Fibroblast of lung (primary cell): ENCODE measurements around the gene CDX1. TPM values are rescaled to one million over a fixed set of nuclear protein-coding genes. Genes with fewer than 3 reads are reported as not detected.

ENCODE experiments used
- DNase-seq, 2 donors: peaks; one replicate each; pipeline versions ENCODE4 v3.0.0 to v3.0.0-alpha.2; 2010; ENCODE audit warnings: low read depth in 2 of 2
- H2AFZ ChIP-seq: 2 replicates; pipeline ENCODE4 v1.5.1; 2012; ENCODE audit warnings: low read length, control low read depth, inconsistent platforms
- H3K27ac ChIP-seq: 2 replicates; pipeline ENCODE4 v1.5.1; 2011; ENCODE audit warnings: low read length, control low read depth; ENCODE audit not compliant: insufficient read depth
- H3K27me3 ChIP-seq: 2 replicates; pipeline ENCODE4 v1.5.1; 2011; ENCODE audit warnings: mild to moderate bottlenecking, low read length; ENCODE audit not compliant: control insufficient read depth, insufficient read depth
- H3K36me3 ChIP-seq: 2 replicates; pipeline ENCODE4 v1.5.1; 2011; ENCODE audit warnings: low read length; ENCODE audit not compliant: control insufficient read depth, insufficient read depth
- H3K4me1 ChIP-seq: 2 replicates; pipeline ENCODE4 v1.5.1; 2011; ENCODE audit warnings: low read length; ENCODE audit not compliant: control insufficient read depth, insufficient read depth; ENCODE audit errors: extremely low read depth
- H3K4me2 ChIP-seq: 2 replicates; pipeline ENCODE4 v1.5.1; 2011; ENCODE audit warnings: low read length, control low read depth; ENCODE audit not compliant: insufficient read depth; ENCODE audit errors: extremely low read depth
- H3K4me3 ChIP-seq, 4 experiments: fragments of 200-600 bp in 1 of 4; sonication (generic) in 1 of 4; replicated peaks in 1 of 4; 2 replicates each; pipeline ENCODE4 v1.5.1; 2011 to 2016; ENCODE audit warnings: low read length in 4 of 4, low read depth in 3 of 4, mild to moderate bottlenecking in 3 of 4, control low read depth in 2 of 4, inconsistent platforms in 1 of 4, mixed read lengths in 1 of 4; ENCODE audit not compliant: insufficient read depth in 1 of 4; ENCODE audit errors: control extremely low read depth in 1 of 4
- H3K79me2 ChIP-seq: 2 replicates; pipeline ENCODE4 v1.5.1; 2012; ENCODE audit warnings: mild to moderate bottlenecking, low read length, inconsistent platforms; ENCODE audit not compliant: control insufficient read depth, insufficient read depth
- H3K9ac ChIP-seq: 2 replicates; pipeline ENCODE4 v1.5.1; 2011; ENCODE audit warnings: mild to moderate bottlenecking, low read length, control low read depth; ENCODE audit not compliant: insufficient read depth
- H3K9me3 ChIP-seq: 2 replicates; pipeline ENCODE4 v1.5.1; 2012; ENCODE audit warnings: low read depth, low read length; ENCODE audit not compliant: control insufficient read depth, insufficient read depth
- H4K20me1 ChIP-seq: 2 replicates; pipeline ENCODE4 v1.5.1; 2011; ENCODE audit warnings: low read length; ENCODE audit not compliant: control insufficient read depth, insufficient read depth; ENCODE audit errors: extremely low read depth
- CTCF ChIP-seq, 2 donors: IDR thresholded peaks in 1 of 2; conservative IDR thresholded peaks in 1 of 2; 1 replicate in 1 of 2; 2 replicates in 1 of 2; pipeline ENCODE4 v1.5.1; 2011 to 2012; ENCODE audit warnings: low read length in 2 of 2, control low read depth in 1 of 2, inconsistent platforms in 1 of 2, low read depth in 1 of 2, mild to moderate bottlenecking in 1 of 2
- EZH2 ChIP-seq: IDR thresholded peaks from 2 replicates; pipeline ENCODE4 v1.5.1; 2012; ENCODE audit warnings: low read length, control low read depth, mild to moderate bottlenecking; ENCODE audit errors: missing control alignments
- polyA plus RNA-seq, 2 donors: library from polyadenylated mRNA; depleted of rRNA in 1 of 2; stranded (reverse) in 1 of 2; unstranded in 1 of 2; fragments of >200 nt; gene quantifications; 2 replicates each; pipeline ENCODE4 v1.2.1, GENCODE V29; 2011 to 2012; ENCODE audit warnings: missing spikeins in 1 of 2
- total RNA-seq: library from RNA; depleted of rRNA; stranded (reverse); fragments of >200 nt; gene quantifications from 2 replicates; pipeline ENCODE4 v1.2.1, GENCODE V29; 2014

The CDX1 gene
- total and polyA plus RNA-seq, 2 donors (not counting 1 experiment from before 2014, with no cell fraction given) = 0.33 to 1.8 TPM

DNA sequence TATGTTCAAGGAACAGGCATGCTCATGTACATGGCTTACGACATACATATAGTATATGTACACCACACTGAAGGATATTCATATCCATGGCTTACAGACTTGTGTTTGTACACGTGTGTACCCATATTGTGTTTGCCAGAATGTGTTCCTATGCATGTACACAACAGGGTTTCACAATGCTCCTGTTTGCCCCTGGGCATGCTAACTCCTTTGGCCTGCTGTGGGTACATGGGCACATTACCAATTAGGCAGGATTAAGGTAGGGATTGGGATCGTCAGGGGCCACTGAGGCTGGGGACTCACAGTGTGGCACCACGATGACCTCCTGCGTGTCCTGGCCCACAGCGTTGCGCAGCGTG is 37.1 kb upstream of the CDX1 start:
- no peaks in the 10 kb centered on the region for H3K27me3 ChIP-seq
- no peak for DNase-seq
- no peak overlapping the region for H3K9ac ChIP-seq
- H3K4me3 ChIP-seq = no peak overlapping the region
- H3K4me2 ChIP-seq = no peak overlapping the region
- H3K27ac ChIP-seq = peak overlapping the region; percentile 46
- no peak overlapping the region for H2AFZ ChIP-seq
- peaks cover 38% of the 10 kb centered on the region for H3K4me1 ChIP-seq
- H3K9me3 ChIP-seq = no peaks in the 10 kb centered on the region
- H4K20me1 ChIP-seq = no peaks in the 10 kb centered on the region
- H3K79me2 ChIP-seq = peaks cover 21% of the 10 kb centered on the region
- no peak for TF ChIP-seq EZH2
- no peak for TF ChIP-seq CTCF (conservative IDR thresholded peaks at IDR 0.05 in 1 of 2, IDR thresholded peaks at IDR 0.05 in 1 of 2; ENCODE audit: low read depth in 1 of 2, low read length in 2 of 2)
- H3K36me3 ChIP-seq = peaks cover 58% of the 10 kb centered on the region

- H3K9ac ChIP-seq = no peak overlapping the region
- H3K27ac ChIP-seq = peak overlapping the region; percentile 46
- H3K79me2 ChIP-seq = peaks cover 26% of the 10 kb centered on the region
- no peak overlapping the region for H3K4me3 ChIP-seq
- peak; percentile 52 to 84 for DNase-seq
- H3K4me2 ChIP-seq = no peak overlapping the region
- no peak overlapping the region for H2AFZ ChIP-seq
- H3K36me3 ChIP-seq = peaks cover 59% of the 10 kb centered on the region
- no peaks in the 10 kb centered on the region for H4K20me1 ChIP-seq
- peaks cover 43% of the 10 kb centered on the region for H3K4me1 ChIP-seq
- no peak for TF ChIP-seq EZH2
- peak; percentile 95 to 97 for TF ChIP-seq CTCF (conservative IDR thresholded peaks at IDR 0.05 in 1 of 2, IDR thresholded peaks at IDR 0.05 in 1 of 2; ENCODE audit: low read depth in 1 of 2, low read length in 2 of 2)
- H3K27me3 ChIP-seq = no peaks in the 10 kb centered on the region
- H3K9me3 ChIP-seq = no peaks in the 10 kb centered on the region
These were observed 36.6 kb upstream of the CDX1 start for GRCh38 chr5:150129813-150130492.

DNA sequence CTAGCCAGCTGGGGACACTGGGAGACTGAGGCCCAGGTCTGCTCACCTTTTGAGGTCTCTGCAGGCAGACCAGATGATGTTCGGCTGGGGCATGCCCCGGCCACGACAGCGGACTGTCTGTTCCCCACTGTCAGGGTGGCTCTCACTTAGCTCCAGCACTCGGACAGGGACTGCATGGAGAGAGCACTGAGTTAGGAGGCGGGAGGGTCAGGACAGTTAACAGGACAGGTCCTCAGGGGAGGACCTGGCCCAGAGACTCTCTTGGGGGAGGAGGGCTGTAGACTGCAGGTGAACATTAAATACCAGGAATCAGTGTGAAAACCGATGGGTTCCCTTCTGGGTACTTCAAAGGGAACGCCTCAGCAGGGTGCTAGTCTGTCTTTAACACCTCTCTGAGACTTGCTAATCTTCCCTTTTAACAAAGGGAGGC is 36.1 kb upstream of the CDX1 start:
- Histone ChIP-seq H3K4me2 (no peak overlapping the region), H3K27ac (peak overlapping the region; percentile 36), H3K27me3 (no peaks in the 10 kb centered on the region), H2AFZ (no peak overlapping the region), H3K4me1 (peaks cover 48% of the 10 kb centered on the region), H3K4me3 (no peak overlapping the region), H4K20me1 (no peaks in the 10 kb centered on the region), H3K36me3 (peaks cover 58% of the 10 kb centered on the region), H3K9me3 (no peaks in the 10 kb centered on the region), H3K9ac (no peak overlapping the region), H3K79me2 (peaks cover 31% of the 10 kb centered on the region)
- no peak for DNase-seq
- TF ChIP-seq EZH2 (no peak), CTCF (conservative IDR thresholded peaks at IDR 0.05 in 1 of 2, IDR thresholded peaks at IDR 0.05 in 1 of 2; ENCODE audit: low read depth in 1 of 2, low read length in 2 of 2) (no peak)
